ENCODE results near the gene ADAMTS16. TPM values are rescaled to one million over a fixed set of nuclear protein-coding genes. Genes with fewer than 3 reads are reported as not detected.

The ADAMTS16 gene
- total RNA-seq, 4 donors from 2014 or later: 0.19 TPM; not detected in 3

GRCh38 chr5:5360941-5361520 lies 220.9 kb downstream of the ADAMTS16 start:
- 56 to 66% methylated on average over 10 of the region's 10 CpGs for WGBS, 2 donors
- no peak overlapping the region for H3K4me3 ChIP-seq
- intact Hi-C loops (cut with DNase I): no loop called here
- no peak for DNase-seq
- no peaks in the 10 kb centered on the region for H3K36me3 ChIP-seq
- H3K27me3 ChIP-seq: no peaks in the 10 kb centered on the region
- H3K27ac ChIP-seq: no peak overlapping the region
- no peaks in the 10 kb centered on the region for H3K4me1 ChIP-seq
- H3K9me3 ChIP-seq: no peaks in the 10 kb centered on the region
- TF ChIP-seq CTCF (IDR thresholded peaks at IDR 0.05) (no peak), POLR2A (IDR thresholded peaks at IDR 0.05) (no peak)

DNA sequence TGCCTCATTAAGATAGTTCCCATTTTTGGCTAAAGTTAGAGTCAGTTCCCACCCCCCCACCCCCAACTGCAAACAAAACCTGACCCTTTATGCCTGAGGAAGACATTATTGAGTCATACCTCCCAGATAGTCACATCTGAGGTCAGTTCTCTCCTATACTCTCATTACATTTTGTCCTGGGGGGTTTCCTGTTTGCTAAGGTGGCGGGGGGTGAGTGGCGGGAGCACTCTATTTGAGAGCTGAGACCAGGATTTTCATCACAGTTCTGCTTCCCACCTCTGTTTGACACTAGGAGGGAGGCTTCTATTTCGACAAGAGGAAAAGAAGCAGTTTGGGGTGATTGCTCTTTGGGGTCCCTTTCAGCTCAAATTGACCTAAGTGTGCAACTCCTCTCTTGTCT lies 222.9 kb downstream of the ADAMTS16 start:
- DNase-seq: no peak
- H3K27ac ChIP-seq: no peak overlapping the region
- intact Hi-C loops (cut with DNase I): no loop called here
- no peaks in the 10 kb centered on the region for H3K4me1 ChIP-seq
- no peaks in the 10 kb centered on the region for H3K9me3 ChIP-seq
- no peaks in the 10 kb centered on the region for H3K27me3 ChIP-seq
- no CpG with 5 or more reads among the region's 3 CpGs for WGBS, 2 donors
- TF ChIP-seq CTCF (IDR thresholded peaks at IDR 0.05) (no peak), POLR2A (IDR thresholded peaks at IDR 0.05) (no peak)
- no peak overlapping the region for H3K4me3 ChIP-seq
- H3K36me3 ChIP-seq: no peaks in the 10 kb centered on the region

GRCh38 chr5:5364932-5365331 lies 224.8 kb downstream of the ADAMTS16 start:
- Histone ChIP-seq H3K27ac (no peak overlapping the region), H3K27me3 (no peaks in the 10 kb centered on the region), H3K4me1 (no peaks in the 10 kb centered on the region), H3K4me3 (no peak overlapping the region), H3K36me3 (no peaks in the 10 kb centered on the region), H3K9me3 (no peaks in the 10 kb centered on the region)
- TF ChIP-seq POLR2A (IDR thresholded peaks at IDR 0.05): no peak
- no peak for TF ChIP-seq CTCF (IDR thresholded peaks at IDR 0.05)
- intact Hi-C loops (cut with DNase I): no loop called here
- DNase-seq: no peak
- WGBS, 2 donors: 82 to 93% methylated on average over 5 to 6 of the region's 7 CpGs

- DNase-seq: no peak
- no peak overlapping the region for H3K27ac ChIP-seq
- H3K4me1 ChIP-seq: peaks cover 0 to 1% (median 0%) of the 10 kb centered on the region in 3 donors
- intact Hi-C loops (cut with DNase I): no loop called here
- no peaks in the 10 kb centered on the region for H3K27me3 ChIP-seq
- H3K9me3 ChIP-seq: no peaks in the 10 kb centered on the region
- H3K4me3 ChIP-seq: no peak overlapping the region
- TF ChIP-seq POLR2A (IDR thresholded peaks at IDR 0.05): no peak
- no peak for TF ChIP-seq CTCF (IDR thresholded peaks at IDR 0.05)
- no peaks in the 10 kb centered on the region for H3K36me3 ChIP-seq
- 83 to 90% methylated on average over 1 of the region's 1 CpG for WGBS, 2 donors
Measured at GRCh38 chr5:5367739-5368138, 227.6 kb downstream of the ADAMTS16 start.

- Histone ChIP-seq H3K27ac (no peak overlapping the region), H3K9me3 (no peaks in the 10 kb centered on the region), H3K4me1 (peaks cover 0 to 4% (median 0%) of the 10 kb centered on the region in 3 donors), H3K4me3 (no peak overlapping the region), H3K27me3 (no peaks in the 10 kb centered on the region), H3K36me3 (no peaks in the 10 kb centered on the region)
- 61 to 80% methylated on average over 1 to 4 of the region's 4 CpGs for WGBS, 2 donors
- TF ChIP-seq CTCF (IDR thresholded peaks at IDR 0.05): no peak
- no peak for TF ChIP-seq POLR2A (IDR thresholded peaks at IDR 0.05)
- intact Hi-C loops (cut with DNase I): no loop called here
- DNase-seq: no peak
Measured at GRCh38 chr5:5369051-5369605, 229.0 kb downstream of the ADAMTS16 start.

Small RNAs within 50 kb of the gene (small RNA-seq; reads per million reads assigned to genes)
- 0 reads per million in 4 donors for gene RN7SKP73

All from esophagus squamous epithelium (tissue), 5 donors.